Right lung (tissue), 10 donors: ENCODE results near the gene RANBP17. TPM values are rescaled to one million over a fixed set of nuclear protein-coding genes. Genes with fewer than 3 reads are reported as not detected.
"Not testable (repeated sequence)": the region's sequence is repeated elsewhere in the genome, so short reads cannot be mapped to it uniquely, and the experiment has no call there.

Experiments
- DNase-seq, 2 donors: peaks; one replicate each; pipeline ENCODE4 v3.0.0-alpha.2; 2013
- long read RNA-seq, 8 donors: transcript quantifications; one replicate each; lab custom pipeline, GENCODE V29; 2026
- polyA plus RNA-seq, 5 donors: library from polyadenylated mRNA; unstranded; fragments of 120-200 nt; gene quantifications; one replicate each; pipeline versions ENCODE4 v1.2.1 to v1.2.3, GENCODE V29; 2013; ENCODE audit warnings: inconsistent platforms in 1 of 5, low replicate concordance in 1 of 5; ENCODE audit not compliant: insufficient read length in 5 of 5, insufficient read depth in 1 of 5

Gene RANBP17
- 10 to 100 TPM; 21.5 to 56.2 (median 39.6) TPM for polyA plus RNA-seq
- long read RNA-seq, donor 1, partial matches to known transcripts = 0 of 2 reads
- long read RNA-seq, donor 1, other reads (novel, unspliced or antisense) = 0 of 2 reads
- long read RNA-seq, donor 2, partial matches to known transcripts = 0 of 1 reads
- long read RNA-seq, donor 2, other reads (novel, unspliced or antisense) = 0 of 1 reads
- long read RNA-seq, donor 3 = 0 reads
- long read RNA-seq, donor 4, partial matches to known transcripts = 0 of 2 reads
- long read RNA-seq, donor 4, other reads (novel, unspliced or antisense) = 0 of 2 reads
- long read RNA-seq, donor 5, partial matches to known transcripts = 0 of 1 reads
- long read RNA-seq, donor 5, other reads (novel, unspliced or antisense) = 0 of 1 reads
- long read RNA-seq, donor 6, partial matches to known transcripts = 0 of 1 reads
- long read RNA-seq, donor 6, other reads (novel, unspliced or antisense) = 0 of 1 reads
- long read RNA-seq, donor 7 = 0 reads
- long read RNA-seq, donor 8 = 0 reads

DNA sequence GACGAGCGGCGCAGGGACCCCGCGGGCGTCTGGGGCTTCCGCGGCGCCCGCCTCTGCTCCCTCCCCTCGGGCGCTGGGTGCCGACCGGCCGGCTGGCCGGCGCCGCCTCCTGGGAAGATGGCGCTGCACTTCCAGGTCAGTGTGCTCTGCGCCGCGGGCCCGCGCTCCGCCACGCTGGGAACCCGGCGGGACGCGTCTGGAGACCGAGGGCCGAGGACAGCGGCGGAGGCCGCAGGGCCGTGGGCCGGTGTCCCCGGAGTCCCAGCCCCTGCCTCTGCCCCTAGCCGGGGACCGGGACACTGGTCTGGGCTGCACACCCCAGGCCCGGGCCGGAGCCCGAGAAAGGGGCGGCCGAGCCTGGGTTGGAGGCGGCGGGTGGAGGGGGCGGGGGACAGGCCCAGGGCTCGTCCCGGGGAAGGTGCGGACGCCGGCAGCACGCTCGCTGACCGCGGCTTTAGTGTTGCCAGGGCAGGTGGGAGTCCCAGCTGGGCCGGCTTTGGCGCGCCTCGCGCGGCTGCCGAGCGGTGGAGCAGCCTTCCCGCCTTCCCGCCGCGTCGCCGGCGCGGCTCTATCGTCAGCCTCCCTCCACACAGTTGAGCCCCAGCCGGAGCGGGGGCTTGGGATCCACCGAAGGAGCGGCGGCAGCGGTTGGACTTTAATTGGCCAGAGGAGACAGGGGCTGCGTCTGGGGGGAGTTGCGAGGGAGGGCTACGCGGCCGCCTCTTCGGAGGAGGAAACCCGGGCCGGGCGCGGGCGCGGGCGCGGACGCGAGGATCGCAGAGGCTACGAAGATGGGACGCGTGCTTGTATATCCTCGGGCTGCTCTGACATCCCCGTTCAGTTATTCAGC lies at the start of gene RANBP17:
Gene RANBP17 (plus strand): TSS at position 102 of the 850 bp plus-strand sequence.
- DNase-seq = peak; percentile 51 to 60

DNA sequence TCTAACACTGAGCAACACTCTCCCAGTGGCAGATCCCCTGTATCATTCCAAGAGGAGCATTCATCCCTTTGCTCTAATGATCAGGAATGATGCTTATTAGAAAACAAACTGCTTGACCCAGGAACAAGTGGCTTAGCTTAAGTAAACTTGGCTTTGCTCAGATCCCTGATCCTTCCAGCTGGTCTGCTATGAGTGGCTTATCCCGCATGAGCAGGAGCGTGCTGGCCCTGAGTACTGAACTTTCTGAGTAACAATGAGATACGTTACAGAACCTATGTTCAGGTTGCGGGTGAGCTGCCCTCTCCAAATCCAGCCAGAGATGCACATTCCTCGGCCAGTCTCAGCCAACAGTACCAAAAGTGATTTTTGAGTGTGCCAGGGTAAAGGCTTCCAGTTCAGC lies 48.6 kb upstream of the RANBP17 start:
- no peak for DNase-seq

DNA sequence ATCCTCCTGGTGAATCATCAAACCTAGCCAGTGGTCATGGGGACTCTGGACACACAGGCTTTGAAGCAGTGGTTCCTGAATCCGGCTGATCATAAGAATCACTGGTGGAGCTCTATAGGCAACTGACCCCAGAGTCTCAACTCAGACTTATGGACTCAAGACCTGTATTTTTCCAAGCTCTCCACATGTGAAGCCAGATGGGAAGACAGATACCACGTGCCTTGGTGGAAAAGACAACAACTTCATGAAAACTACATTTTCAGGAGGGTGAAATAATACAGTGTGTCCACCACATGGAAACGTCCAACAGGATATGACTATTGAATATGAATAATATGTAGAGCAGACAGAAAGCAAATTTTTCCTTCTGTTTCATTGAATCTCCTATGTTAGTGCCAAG lies 44.6 kb upstream of the RANBP17 start:
- no peak for DNase-seq

DNA sequence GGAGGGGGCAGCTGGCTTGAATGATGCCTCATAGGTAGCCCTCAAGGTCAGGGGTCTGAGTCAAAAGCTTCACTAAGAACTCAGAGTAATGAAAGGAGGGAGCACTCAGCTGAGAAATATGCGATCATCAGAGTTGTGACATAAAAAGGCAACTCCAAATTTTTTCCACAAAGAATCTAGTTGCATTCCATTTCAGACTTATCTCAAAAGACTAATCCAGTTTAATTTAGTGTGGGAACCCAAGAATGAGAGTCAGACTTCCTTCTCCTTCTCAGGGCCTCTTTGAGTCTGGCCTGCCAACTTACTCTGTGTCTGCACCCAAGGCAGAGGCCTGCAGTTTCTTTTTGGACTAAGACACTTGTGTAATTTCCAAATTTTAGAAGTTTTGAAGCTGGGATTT lies 43.6 kb upstream of the RANBP17 start:
- DNase-seq = no peak

DNA sequence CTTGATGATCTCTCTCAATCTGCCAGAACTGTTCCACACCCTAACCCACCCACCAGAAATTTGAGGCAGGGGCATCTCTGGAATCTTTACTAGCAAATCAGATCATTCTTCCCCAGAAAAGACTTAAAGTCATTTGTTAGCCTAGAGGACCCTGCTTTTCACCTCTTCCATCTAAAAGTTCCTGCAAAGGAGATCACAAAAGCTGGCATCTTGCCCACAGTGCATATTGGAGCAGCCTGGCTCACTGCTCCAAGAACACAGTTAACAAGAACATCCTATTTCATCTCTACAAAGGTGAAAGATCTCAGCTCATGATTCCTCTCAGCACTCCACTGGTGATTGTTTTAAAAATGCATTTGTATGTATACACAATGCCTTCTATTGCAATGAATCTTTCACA lies 42.0 kb upstream of the RANBP17 start:
- no peak for DNase-seq

DNA sequence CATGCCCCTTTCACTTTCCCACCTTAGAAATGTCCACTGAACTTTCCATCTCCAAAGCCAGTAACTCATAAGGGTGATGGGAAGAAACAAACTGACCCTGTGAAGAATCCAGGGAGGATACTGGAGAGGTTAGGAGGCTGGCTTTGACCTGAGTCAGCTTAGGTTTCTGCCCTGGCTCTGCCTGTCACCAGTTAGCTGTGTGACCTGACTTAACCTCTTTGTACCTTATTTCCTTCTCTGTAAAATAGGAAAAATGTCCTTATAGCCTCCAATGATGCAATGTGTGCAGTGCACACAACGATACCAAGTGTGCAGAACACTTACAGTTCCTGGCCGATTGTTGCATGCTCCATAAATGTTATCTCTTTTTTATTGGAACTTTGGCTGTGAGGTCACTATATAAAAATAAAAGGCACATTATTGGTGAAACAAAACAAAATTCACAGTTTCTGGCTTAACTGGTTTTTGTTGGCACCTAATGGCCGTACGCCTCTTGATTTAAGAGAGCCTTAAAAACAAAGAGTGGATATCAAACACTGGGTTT lies 40.5 kb upstream of the RANBP17 start:
- peak; percentile 17 for DNase-seq

DNA sequence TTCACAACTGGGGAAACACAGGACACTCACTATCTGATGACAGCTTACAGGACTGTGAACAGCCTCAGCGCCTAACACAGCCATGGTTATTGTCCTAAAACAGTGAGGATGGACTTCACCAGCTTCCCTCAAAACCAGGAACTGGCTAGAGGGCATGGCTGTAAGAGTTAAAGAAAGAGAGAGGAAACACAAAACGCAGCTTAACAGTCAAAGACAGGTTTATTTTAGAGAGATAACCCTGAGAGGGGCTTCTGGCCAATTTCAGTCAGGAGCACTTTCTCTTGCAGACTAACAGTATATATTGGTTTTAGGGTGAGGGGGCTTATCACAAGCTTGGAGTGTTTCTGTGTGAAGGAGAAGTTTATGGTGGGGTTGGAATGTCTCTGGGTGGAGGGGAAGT lies 35.7 kb upstream of the RANBP17 start:
- DNase-seq = no peak

DNA sequence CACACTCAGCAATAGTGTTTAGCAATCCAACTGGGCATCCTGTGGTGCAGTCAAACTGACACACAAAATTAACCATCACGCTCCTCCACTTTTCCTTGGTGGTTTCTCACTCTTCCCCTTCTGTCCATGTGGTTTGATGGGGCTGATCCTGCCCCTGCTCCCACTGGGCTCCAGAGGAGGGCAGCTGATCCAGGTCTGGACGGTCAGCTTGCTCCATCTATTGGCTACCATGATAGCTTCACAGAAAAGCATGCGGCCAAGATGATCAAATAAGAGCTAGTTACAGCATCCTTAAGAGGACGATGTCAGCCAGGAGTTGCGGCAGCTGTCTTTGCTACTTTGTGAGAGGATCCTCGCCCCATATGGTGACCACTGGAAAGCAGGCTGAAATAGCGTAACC lies 29.6 kb upstream of the RANBP17 start:
- no peak for DNase-seq

DNA sequence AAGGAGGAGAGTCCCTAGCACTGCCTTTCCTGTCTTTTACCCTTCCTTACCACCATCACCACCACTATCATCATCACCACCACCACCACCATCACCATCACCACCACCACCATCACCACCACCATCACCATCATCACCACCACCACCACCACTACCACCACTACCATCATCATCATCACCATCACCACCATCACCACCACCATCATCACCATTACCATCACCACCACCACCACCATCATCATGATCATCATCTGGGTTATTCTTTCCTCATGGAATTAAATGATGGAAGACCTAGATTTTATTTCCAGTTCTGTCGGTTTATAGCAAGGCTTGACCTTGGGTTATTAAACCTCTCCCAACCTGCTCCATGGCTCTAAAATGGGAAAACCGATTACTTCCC lies 27.8 kb upstream of the RANBP17 start:
- DNase-seq = not testable (repeated sequence)

DNA sequence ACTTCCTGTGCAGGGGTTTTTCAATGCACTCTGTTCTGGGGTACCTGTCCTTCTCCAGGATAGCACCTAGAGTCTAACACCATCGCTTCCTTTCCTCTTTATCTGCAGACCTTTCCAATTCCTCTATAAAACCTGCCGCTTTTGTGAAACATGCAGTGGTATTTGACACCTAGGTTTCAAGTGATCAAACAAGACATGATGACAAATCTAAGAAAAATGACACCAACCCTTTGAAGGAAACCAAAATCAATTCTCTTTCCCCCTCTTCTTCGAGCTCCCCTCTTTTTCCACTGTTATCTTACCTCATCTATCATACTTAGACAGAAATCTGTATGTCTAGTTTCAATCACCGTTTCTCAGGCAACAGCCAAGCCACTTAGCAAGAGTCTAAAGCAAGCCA lies 25.6 kb upstream of the RANBP17 start:
- no peak for DNase-seq

DNA sequence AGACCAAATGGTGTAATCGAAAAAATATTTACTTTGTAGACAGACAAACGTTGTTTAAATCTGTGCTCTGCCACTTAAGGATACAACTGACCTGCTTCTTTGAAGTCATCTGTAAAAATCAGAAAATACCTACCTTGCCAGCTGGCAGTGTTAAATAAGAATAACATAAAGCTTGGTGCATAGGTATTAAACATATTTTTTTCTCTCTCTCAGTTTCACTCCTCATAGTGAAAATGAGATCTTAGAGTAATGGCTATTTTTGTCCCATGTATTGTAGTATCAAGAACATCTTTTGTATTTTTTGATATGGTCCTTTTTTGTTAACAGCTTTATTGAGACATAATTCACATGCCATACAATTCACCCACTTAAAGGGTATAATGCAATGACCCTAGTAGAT lies 17.9 kb upstream of the RANBP17 start:
- DNase-seq = no peak

DNA sequence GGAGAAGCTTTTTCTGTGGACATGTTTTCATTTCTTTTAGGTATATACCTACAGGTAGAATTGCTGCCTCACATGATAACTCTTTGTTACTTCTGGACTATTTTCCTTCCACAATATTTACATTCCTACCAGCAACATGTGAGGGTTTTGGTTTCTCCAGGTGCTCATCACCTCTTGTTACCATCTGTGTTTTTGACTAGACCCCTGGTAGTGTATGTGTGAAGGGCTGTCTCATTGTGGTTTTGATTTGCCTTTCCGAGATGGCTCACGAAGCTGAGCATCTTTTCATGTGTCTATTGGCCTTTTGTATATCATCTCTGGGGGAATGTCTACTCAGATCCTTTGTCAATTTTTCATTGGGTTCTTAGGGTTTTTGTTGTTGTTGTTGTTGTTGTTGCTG lies 17.2 kb upstream of the RANBP17 start:
- DNase-seq = no peak

DNA sequence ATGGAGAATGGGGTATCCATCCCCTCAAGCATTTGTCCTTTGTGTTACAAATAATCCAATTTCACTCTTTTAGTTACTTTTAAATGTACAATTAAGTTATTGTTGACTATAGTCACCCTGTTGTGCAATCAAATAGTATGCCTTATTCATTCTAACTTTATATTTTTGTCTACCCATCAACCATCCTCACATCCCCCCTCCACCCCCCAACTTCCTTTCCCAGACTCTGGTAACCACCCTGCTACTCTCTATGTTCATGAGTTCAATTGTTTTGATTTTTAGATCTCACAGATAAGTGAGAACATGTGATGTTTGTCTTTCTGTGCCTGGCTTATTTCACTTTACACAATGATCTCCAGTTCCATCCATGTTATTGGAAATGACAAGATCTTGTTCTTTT lies 15.4 kb upstream of the RANBP17 start:
- DNase-seq = no peak

DNA sequence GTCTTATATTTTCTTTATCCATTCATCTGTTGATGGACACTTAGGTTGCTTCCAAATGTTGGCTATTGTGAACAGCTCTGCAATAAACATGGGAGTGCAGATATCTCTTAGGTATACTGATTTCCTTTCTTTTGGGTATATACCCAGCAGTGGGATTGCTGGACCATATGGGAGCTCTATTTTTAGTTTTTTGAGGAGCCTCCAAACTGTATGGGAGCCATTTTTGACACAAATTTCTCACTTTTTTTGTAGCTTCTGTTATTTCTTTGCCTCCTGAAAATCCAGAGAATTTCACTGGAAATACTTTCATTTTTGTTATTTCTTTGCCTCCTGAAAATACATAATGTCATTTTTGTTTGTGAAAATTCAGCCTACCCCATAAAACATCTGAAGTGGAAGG lies 15.0 kb upstream of the RANBP17 start:
- no peak for DNase-seq

DNA sequence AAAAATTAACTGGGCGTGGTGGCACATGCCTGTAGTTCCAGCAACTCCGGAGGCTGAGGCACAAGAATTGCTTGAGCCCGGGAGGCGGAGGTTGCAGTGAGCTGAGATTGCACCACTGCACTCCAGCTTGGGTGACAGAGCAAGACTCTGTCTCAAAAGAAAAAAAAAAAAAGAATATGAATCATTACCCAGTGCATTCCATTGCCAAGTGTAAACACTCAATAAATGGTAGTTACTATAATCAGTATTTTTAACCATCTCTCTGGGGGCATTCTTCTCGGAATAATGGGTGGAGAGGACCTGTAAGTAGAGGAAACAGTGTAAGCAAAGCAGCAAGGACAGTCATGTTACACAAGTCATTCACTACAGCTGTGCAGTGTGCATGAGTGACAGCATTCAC lies 13.8 kb upstream of the RANBP17 start:
- no peak for DNase-seq

DNA sequence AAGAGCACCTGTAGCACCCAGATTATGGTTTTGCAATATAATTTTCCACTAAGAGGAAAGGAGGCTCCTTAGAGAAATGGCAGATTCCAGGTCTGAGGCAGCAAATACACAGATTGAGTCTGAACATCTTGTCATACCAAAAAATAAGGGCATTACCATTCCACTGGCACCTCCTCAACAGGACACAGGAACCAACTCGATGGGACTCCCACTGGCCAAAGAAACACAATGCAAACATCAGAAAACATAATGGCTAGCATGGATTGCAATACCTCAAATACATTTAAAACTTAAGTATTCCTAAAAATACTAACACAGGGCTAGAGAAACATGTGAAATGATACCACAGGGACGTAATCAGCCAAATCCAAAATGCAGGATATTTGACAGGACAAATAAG lies 12.4 kb upstream of the RANBP17 start:
- DNase-seq = no peak

DNA sequence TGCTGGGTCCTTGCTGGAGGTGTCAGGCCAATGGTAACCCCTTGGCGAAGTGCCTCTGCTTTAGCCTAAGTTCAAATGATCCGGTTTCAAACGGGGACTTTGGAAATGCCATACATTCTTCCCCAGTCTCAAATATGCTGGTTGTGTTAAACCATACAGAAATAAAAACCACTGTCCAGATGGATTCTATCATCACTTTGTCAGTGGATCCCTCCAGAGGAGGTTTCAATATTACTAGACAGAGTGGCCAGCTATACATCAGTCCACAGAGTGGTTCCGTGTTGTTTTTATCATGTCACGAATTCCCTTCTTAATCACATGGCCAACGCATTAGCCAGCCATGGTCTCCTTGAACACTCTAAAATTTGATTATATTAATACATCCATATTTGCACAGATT lies 7.3 kb upstream of the RANBP17 start:
- no peak for DNase-seq

DNA sequence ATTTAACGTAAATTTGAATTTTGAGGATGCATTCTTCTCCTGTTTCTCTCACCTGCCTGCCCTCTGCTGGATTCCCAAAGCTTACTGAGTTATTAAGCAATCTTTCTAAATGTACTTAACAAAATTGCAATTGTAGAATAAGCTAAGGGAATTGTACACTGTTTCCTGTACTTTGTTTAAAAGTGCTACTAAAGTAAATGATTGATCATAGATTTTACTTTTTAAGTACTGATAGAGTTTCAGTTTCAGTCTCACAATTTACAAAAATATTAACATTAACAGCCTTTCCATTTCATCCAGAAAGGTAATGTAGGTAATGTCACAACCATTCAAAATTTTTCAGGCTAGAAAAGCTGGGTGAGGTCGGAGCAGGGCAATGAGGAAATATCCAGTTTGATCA lies 4.8 kb upstream of the RANBP17 start:
- no peak for DNase-seq

DNA sequence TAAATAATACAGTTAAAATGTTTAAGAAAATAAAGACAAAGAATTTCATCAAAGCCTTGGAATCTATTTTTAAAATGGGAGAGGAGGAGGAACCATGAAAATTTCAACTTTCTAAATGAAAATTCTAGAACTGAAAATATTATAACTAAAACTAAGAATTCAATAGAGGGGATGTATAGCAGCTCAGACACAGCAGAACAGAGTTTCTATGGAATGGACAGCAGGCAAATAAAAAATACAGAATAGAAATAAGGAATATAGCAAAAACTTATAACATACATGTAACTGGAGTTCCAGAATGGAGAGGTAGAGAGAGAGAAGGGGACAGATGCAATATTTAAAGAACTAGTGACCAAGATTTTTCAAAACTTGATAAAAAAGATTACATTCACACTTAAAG lies 1.4 kb upstream of the RANBP17 start:
- DNase-seq = no peak

DNA sequence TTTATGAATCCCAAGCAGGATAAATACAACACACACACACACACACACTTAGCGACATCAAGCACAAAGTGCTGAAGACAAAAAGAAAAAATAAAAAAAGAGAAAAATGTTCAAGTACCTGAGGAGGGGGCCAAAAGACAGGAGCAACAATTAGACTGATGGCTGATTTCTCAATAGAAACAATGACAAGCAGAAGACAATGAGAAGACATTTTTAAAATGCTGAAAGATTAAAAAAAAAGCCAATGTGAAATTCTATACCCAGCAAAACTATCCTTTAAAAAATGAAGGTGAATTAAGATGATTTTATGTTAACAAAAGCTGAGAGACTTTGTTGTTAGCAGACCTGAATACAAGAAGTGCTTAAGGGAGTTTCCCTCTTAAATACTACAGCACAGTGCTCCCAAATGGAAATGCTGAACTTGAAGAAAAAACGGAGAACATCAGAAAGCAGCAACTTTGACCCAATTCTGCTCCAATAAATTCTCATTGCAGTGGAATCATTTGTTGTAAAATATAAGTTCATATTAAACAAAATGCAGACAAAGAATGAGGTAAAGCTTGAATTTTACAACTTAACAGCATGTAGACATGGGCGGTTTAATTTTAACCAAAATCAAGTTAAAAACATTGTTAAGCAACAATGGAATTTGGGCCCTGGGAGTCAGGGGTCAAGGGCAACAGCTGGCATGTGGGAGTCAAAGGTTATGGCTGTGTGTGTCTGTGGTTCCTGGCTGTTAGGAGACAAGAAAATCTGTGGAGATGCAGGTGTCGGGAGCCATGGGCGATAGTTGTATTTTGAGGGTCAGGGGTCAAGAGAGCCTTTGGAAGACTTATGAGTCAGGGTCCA lies 776 bp upstream of the RANBP17 start:
- DNase-seq = no peak

DNA sequence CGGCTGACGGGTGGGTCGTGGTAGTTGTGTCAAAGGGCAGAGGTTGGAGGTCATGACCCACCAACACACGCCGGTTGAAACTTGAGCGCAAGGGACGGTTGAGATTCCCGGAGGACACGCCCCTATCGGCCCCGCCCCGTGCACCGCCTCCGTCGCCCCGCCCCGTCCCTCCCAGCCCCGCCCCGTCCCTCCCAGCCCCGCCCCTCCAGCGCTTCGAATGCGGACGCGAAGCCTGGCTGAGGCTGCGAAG lies 226 bp upstream of the RANBP17 start:
- no peak for DNase-seq

DNA sequence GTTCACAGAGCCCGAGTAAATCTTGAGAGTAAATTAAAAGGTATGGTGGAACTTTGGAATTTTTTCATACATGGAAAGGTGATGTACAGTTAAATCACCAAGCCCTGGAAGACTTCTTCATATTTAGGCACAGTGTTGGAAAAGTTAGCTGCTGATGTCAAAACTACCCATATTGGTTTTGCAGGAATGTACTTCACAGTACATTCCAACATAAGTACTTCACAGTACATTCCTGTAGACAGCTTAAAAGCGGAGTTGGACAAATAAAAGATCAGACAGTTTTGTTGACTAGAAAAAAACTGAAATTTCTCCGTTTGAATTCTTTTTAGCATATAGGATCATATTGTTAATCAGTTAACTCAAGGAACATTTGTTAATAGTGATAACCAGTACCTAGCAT lies 1.8 kb downstream of the RANBP17 start:
- peak in 1 of 2 donors; percentile 10 for DNase-seq
